AG04450 (cell line): ENCODE results near the gene ISCU. TPM values are rescaled to one million over a fixed set of nuclear protein-coding genes. Genes with fewer than 3 reads are reported as not detected.

Experiments used
- CTCF ChIA-PET: fragments of 300-600, 350-600 bp; formaldehyde crosslinking; extraction: SDS; loops from one replicate; lab custom pipeline; 2022; ENCODE audit warnings: antibody characterized with exemption, inconsistent platforms; lab: Charles Lee
- POLR2A ChIA-PET: fragments of 350-600 bp; formaldehyde crosslinking; extraction: SDS; loops from one replicate; lab custom pipeline; 2021; ENCODE audit warnings: antibody characterized with exemption, inconsistent platforms; lab: Yijun Ruan, JAX
- DNase-seq: peaks from one replicate; pipeline ENCODE4 v3.0.0-alpha.2; 2011; ENCODE audit warnings: low read depth, low spot score
- H3K27ac ChIP-seq: one replicate; pipeline ENCODE4 v1.5.1; 2012; ENCODE audit warnings: low read depth, low read length, control low read depth
- H3K27me3 ChIP-seq: one replicate; pipeline ENCODE4 v1.6.0; 2012; ENCODE audit warnings: low read length; ENCODE audit not compliant: control insufficient read depth, insufficient read depth
- H3K4me3 ChIP-seq: 2 replicates; pipeline ENCODE4 v1.5.1; 2011; ENCODE audit warnings: mild to moderate bottlenecking, low read depth, low read length, control low read depth
- H3K9me3 ChIP-seq: 2 replicates; pipeline ENCODE4 v1.5.1; 2012; ENCODE audit warnings: low read length; ENCODE audit not compliant: control insufficient read depth, insufficient read depth
- CTCF ChIP-seq: IDR thresholded peaks from 2 replicates; pipeline ENCODE4 v1.5.1; 2011; ENCODE audit warnings: low read depth, low read length, control low read depth, inconsistent platforms
- polyA plus RNA-seq: library from polyadenylated mRNA; depleted of rRNA; stranded (reverse); fragments of >200 nt; gene quantifications from 2 replicates; pipeline ENCODE4 v1.2.3, GENCODE V29; 2011

The ISCU gene
- polyA plus RNA-seq, 1 experiment, result 184 TPM

- ChIA-PET POLR2A (interaction anchor here (0.7 kb wide), 1 partner anchor 11 kb away, joined by 3 read pairs; no protein-coding TSS in a partner anchor), CTCF (interaction anchor here (0.8 kb wide), 1 partner anchor 18 kb away, joined by 3 read pairs; no protein-coding TSS in a partner anchor)
- Histone ChIP-seq H3K4me3 (no peak overlapping the region), H3K27ac (no peak overlapping the region), H3K27me3 (no peaks in the 10 kb centered on the region), H3K9me3 (no peaks in the 10 kb centered on the region)
- TF ChIP-seq CTCF, result no peak
- DNase-seq, result no peak
These were observed 32.2 kb upstream of the ISCU start for GRCh38 chr12:108530161-108530560.

DNA sequence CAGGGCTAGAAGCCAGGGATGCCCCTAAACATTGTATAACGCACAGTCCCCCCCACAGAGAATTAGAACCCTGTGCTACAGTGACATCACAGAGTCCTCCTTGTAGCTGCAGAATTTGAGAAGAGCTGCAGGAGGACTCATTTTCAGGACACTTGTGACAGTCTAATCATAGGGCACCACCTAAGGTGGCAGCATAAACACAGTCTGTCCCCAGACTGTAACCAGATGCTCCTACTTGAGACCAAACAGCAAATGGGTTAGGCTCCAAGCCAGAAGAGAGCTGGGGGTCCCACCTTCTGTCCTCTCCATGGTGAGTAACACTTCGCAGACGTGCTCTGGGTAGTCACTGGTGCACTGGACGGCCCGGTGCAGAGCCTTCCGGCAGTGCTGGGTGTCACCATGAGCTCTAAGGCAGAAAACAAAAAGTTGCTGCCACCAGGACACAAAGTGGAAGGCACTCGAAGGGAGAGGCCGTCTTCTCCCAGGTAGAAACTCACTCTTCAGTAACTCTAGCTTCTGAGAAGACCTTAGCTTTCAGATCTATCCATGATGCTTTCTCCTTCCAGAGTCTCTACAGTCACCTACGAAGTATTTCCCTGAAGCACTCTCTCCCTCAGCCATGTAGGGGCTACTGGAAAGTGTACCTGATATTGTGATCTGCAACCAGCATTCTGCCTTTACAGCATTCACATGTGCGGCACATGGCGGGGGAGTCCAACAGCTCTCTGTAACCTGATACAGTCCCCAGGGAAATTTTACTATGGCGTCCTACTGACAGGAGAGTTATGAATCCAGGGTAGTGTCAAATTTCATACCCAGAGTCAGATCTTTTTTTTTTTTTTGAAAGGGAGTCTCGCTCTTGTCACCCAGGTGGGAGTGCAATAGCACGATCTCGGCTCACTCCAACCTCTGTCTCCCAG is 30.2 kb upstream of the ISCU start:
- H3K27me3 ChIP-seq, result no peaks in the 10 kb centered on the region
- H3K4me3 ChIP-seq, result no peak overlapping the region
- H3K27ac ChIP-seq, result no peak overlapping the region
- no peaks in the 10 kb centered on the region for H3K9me3 ChIP-seq
- ChIA-PET CTCF (interaction anchor here (0.9 to 2.0 kb wide), 3 partner anchors 21 to 418 kb away, joined by 3 to 9 read pairs (median 4); no protein-coding TSS in a partner anchor), POLR2A (no interaction called here)
- no peak for DNase-seq
- no peak for TF ChIP-seq CTCF

DNA sequence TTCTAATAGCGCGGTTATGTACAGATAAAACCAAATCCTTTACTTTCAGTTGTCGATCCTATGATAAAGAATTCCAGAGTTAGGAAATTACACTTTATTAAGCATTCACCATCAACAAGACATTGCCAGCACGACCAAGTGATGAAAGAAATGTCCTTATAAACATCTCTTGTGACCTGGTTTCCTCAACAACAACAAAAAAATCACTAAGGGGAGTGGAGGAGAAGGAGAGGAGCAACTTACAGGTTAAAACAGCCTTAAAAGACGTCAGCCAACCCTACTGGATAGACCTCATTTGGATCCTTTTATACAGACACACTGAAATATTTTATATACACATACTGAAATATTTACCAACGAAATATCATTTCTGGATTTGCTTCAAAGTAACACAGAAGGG is 24.2 kb upstream of the ISCU start:
- H3K27me3 ChIP-seq, result no peaks in the 10 kb centered on the region
- POLR2A ChIA-PET, result no interaction called here

GRCh38 chr12:108538616-108539195 is 23.7 kb upstream of the ISCU start:
- no peak for DNase-seq
- Histone ChIP-seq H3K27ac (no peak overlapping the region), H3K27me3 (no peaks in the 10 kb centered on the region), H3K9me3 (no peaks in the 10 kb centered on the region), H3K4me3 (no peak overlapping the region)
- no peak for TF ChIP-seq CTCF
- POLR2A ChIA-PET, result no interaction called here
- CTCF ChIA-PET, result no interaction called here

More for the DNA sequence above, 24.2 kb upstream of the ISCU start:
- no peaks in the 10 kb centered on the region for H3K9me3 ChIP-seq
- H3K4me3 ChIP-seq, result no peak overlapping the region
- DNase-seq, result no peak
- H3K27ac ChIP-seq, result no peak overlapping the region
- CTCF ChIA-PET, result interaction anchor here (0.6 kb wide), 1 partner anchor 14 kb away, joined by 3 read pairs; no protein-coding TSS in a partner anchor
- TF ChIP-seq CTCF, result no peak

DNA sequence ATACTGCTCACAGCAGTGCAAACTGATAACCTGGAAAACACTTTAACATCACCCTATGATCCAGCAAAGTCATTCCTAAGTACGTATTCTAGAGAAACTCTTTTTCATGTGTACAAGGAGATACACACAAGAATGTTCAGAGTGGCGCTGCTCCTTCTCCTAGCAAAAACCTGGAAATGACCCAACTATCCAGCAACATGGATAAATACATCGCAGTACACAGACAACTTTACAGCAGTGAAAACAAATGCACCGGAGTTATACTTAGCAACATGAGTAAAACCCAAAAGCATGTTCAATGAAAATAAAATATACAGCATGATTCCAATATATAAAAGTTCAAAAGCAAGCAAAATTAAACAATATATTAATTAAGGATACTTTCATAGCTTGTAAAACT is 20.1 kb upstream of the ISCU start:
- no peak for TF ChIP-seq CTCF
- no peaks in the 10 kb centered on the region for H3K9me3 ChIP-seq
- H3K27ac ChIP-seq, result no peak overlapping the region
- H3K27me3 ChIP-seq, result no peaks in the 10 kb centered on the region
- no peak overlapping the region for H3K4me3 ChIP-seq
- DNase-seq, result no peak
- ChIA-PET CTCF (no interaction called here), POLR2A (no interaction called here)
